ENCODE measurements around the gene SLC4A5. TPM values are rescaled to one million over a fixed set of nuclear protein-coding genes. Genes with fewer than 3 reads are reported as not detected.

SLC4A5 gene
- total RNA-seq, 1 experiment from 2014 or later: 1.8 TPM

- BruUV-seq (replicated peaks): no TSS peak
- no peaks in the 10 kb centered on the region for H3K36me3 ChIP-seq (ENCODE audit: insufficient read depth, low read length, poor library complexity, severe bottlenecking)
- H3K4me1 ChIP-seq (ENCODE audit: insufficient read depth, low read length, poor library complexity, severe bottlenecking): no peaks in the 10 kb centered on the region
- no peaks in the 10 kb centered on the region for H3K9me3 ChIP-seq (ENCODE audit: low read depth, low read length, poor library complexity, severe bottlenecking)
- ChIA-PET CTCF (no interaction called here), POLR2A (ENCODE audit: low non-redundant PET) (no interaction called here)
- no peak for DNase-seq (ENCODE audit: low spot score)
- intact Hi-C loops (cut with micrococcal nuclease; ENCODE audit: unreplicated experiment): no loop called here
- H3K27ac ChIP-seq (ENCODE audit: low read depth, low read length, poor library complexity, severe bottlenecking): no peak overlapping the region
- TF ChIP-seq EZH2 (IDR thresholded peaks at IDR 0.05; ENCODE audit: borderline replicate concordance, low read depth, low read length, poor library complexity, severe bottlenecking) (no peak), CTCF (conservative IDR thresholded peaks at IDR 0.05; ENCODE audit: low read depth, low read length) (no peak)
- no peak overlapping the region for H3K4me3 ChIP-seq (ENCODE audit: low read depth, low read length, poor library complexity, severe bottlenecking)
- no peaks in the 10 kb centered on the region for H3K27me3 ChIP-seq (replicated peaks; ENCODE audit: insufficient read depth, low read depth, low read length, poor library complexity)
These were observed 16.0 kb downstream of the SLC4A5 start for GRCh38 chr2:74327199-74327598.

GRCh38 chr2:74325815-74326214 is 17.4 kb downstream of the SLC4A5 start:
- ChIA-PET CTCF (no interaction called here), POLR2A (ENCODE audit: low non-redundant PET) (no interaction called here)
- Histone ChIP-seq H3K9me3 (ENCODE audit: low read depth, low read length, poor library complexity, severe bottlenecking) (no peaks in the 10 kb centered on the region), H3K4me3 (ENCODE audit: low read depth, low read length, poor library complexity, severe bottlenecking) (no peak overlapping the region), H3K27ac (ENCODE audit: low read depth, low read length, poor library complexity, severe bottlenecking) (no peak overlapping the region), H3K4me1 (ENCODE audit: insufficient read depth, low read length, poor library complexity, severe bottlenecking) (no peaks in the 10 kb centered on the region), H3K36me3 (ENCODE audit: insufficient read depth, low read length, poor library complexity, severe bottlenecking) (no peaks in the 10 kb centered on the region), H3K27me3 (replicated peaks; ENCODE audit: insufficient read depth, low read depth, low read length, poor library complexity) (no peaks in the 10 kb centered on the region)
- DNase-seq (ENCODE audit: low spot score): no peak
- no TSS peak for BruUV-seq (replicated peaks)
- intact Hi-C loops (cut with micrococcal nuclease; ENCODE audit: unreplicated experiment): no loop called here
- TF ChIP-seq CTCF (conservative IDR thresholded peaks at IDR 0.05; ENCODE audit: low read depth, low read length) (no peak), EZH2 (IDR thresholded peaks at IDR 0.05; ENCODE audit: borderline replicate concordance, low read depth, low read length, poor library complexity, severe bottlenecking) (no peak)

GRCh38 chr2:74321737-74322136 is 21.5 kb downstream of the SLC4A5 start:
- intact Hi-C loops (cut with micrococcal nuclease; ENCODE audit: unreplicated experiment): no loop called here
- CTCF ChIA-PET: no interaction called here
- H3K36me3 ChIP-seq (ENCODE audit: insufficient read depth, low read length, poor library complexity, severe bottlenecking): no peaks in the 10 kb centered on the region
- no peak for DNase-seq (ENCODE audit: low spot score)
- POLR2A ChIA-PET (ENCODE audit: low non-redundant PET): no interaction called here
- no TSS peak for BruUV-seq (replicated peaks)
- H3K9me3 ChIP-seq (ENCODE audit: low read depth, low read length, poor library complexity, severe bottlenecking): no peaks in the 10 kb centered on the region
- no peak overlapping the region for H3K4me3 ChIP-seq (ENCODE audit: low read depth, low read length, poor library complexity, severe bottlenecking)
- H3K27me3 ChIP-seq (replicated peaks; ENCODE audit: insufficient read depth, low read depth, low read length, poor library complexity): no peaks in the 10 kb centered on the region
- H3K4me1 ChIP-seq (ENCODE audit: insufficient read depth, low read length, poor library complexity, severe bottlenecking): no peaks in the 10 kb centered on the region
- TF ChIP-seq EZH2 (IDR thresholded peaks at IDR 0.05; ENCODE audit: borderline replicate concordance, low read depth, low read length, poor library complexity, severe bottlenecking): no peak
- TF ChIP-seq CTCF (conservative IDR thresholded peaks at IDR 0.05; ENCODE audit: low read depth, low read length): no peak
- H3K27ac ChIP-seq (ENCODE audit: low read depth, low read length, poor library complexity, severe bottlenecking): no peak overlapping the region

Data from A673 (cell line).